ENCODE data around the gene GPR89B.
"Not testable (repeated sequence)": the region's sequence is repeated elsewhere in the genome, so short reads cannot be mapped to it uniquely, and the experiment has no call there.

- TF ChIP-seq CTCF, POLR2AphosphoS5 (IDR thresholded peaks at IDR 0.05): not testable (repeated sequence)
Measured at GRCh38 chr1:147966657-147967056, 38.4 kb downstream of the GPR89B start.
